Cardiac fibroblast (primary cell): ENCODE results near the gene NR4A1.

Experiments used
- DNase-seq, 2 donors: peaks; one replicate each; pipeline versions ENCODE4 v3.0.0 to v3.0.0-alpha.2; 2010; ENCODE audit warnings: low read depth in 2 of 2
- H3K4me3 ChIP-seq, 2 donors: replicated peaks in 1 of 2; 1 replicate in 1 of 2; 2 replicates in 1 of 2; pipeline ENCODE4 v1.5.1; 2011; ENCODE audit warnings: low read depth in 2 of 2, low read length in 2 of 2, mild to moderate bottlenecking in 2 of 2, moderate library complexity in 1 of 2
- CTCF ChIP-seq: IDR thresholded peaks from one replicate; pipeline ENCODE4 v1.5.1; 2011; ENCODE audit warnings: low read depth, mild to moderate bottlenecking, low read length, inconsistent platforms

The NR4A1 gene

GRCh38 chr12:52055731-52056711 is 4.8 kb downstream of the NR4A1 start:
- H3K4me3 ChIP-seq, result no peak overlapping the region
- no peak for TF ChIP-seq CTCF
- peak in 1 of 2 donors; percentile 77 for DNase-seq

GRCh38 chr12:52056801-52057637 is 5.8 kb downstream of the NR4A1 start:
- DNase-seq, result peak in 1 of 2 donors; percentile 75
- no peak overlapping the region for H3K4me3 ChIP-seq
- TF ChIP-seq CTCF, result no peak

GRCh38 chr12:52057638-52058576 is 6.7 kb downstream of the NR4A1 start:
- peak in 1 of 2 donors; percentile 53 for DNase-seq
- no peak for TF ChIP-seq CTCF
- no peak overlapping the region for H3K4me3 ChIP-seq

GRCh38 chr12:52058631-52059361 is 7.6 kb downstream of the NR4A1 start:
- TF ChIP-seq CTCF, result no peak
- H3K4me3 ChIP-seq, result no peak overlapping the region
- peak in 1 of 2 donors; percentile 70 for DNase-seq

- TF ChIP-seq CTCF, result no peak
- DNase-seq, result peak in 1 of 2 donors; percentile 84
- H3K4me3 ChIP-seq, result no peak overlapping the region
Measured at GRCh38 chr12:52059582-52060497, 8.6 kb downstream of the NR4A1 start.
